RKO (cell line): ENCODE data around the gene FBN2.

Experiments
- DNase-seq: peaks from one replicate; pipeline ENCODE4 v3.0.0-alpha.2; 2016; ENCODE audit warnings: low spot score

The FBN2 gene

DNA sequence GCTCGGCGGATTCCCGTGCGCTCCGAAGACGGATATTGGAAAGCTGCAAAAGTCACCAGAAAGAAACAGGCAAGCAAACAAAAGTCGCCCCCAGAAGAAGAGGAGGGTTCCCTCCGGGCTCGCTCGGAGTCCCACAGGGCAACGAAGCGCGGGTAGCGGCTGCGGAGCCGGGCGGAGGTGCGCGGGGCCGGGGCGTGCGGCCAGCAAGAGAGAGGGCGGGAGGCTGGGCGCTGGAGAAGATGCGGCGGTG, at the start of gene FBN2:
FBN2 (minus strand) TSS at position 246 of the 250 bp plus-strand sequence. CDS start 642 bp downstream, outside the sequence.
- DNase-seq: no peak

DNA sequence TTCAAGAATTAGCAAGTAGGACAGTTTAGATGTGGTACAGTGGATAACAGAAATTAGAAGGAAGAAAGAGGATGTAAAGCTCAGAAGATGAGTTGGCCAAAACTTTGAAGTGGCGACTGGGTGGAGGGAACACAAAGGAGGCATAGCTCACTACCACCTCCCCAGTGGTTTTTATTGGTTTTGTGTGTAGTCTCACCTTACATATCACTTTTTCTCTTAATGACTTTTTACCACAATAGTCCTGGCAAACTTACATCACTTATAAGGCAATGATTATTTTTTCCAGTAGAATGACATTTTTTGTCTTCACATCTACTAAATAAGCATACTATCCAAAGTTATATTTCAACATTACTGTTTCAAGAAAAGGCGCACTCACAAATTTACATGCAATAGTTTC, 49.2 kb upstream of the FBN2 start:
- DNase-seq: no peak

DNA sequence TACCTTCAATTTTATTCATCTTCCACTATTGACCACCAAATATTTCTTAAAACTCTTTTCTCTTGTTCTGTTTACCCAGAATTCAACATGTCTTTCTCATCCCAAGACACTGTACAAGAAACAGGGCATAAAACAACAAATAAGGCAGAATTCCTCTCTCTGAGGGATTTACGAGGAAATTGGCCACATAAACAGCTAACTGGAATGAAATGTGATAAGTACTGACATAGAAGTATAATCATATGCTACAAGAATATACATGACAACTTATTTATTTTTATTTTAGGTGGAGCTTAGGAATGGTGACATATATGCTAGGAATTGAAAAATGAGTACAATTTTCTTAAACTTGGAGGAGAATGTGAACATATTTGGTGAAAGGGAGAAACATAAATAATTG, 48.8 kb upstream of the FBN2 start:
- no peak for DNase-seq

DNA sequence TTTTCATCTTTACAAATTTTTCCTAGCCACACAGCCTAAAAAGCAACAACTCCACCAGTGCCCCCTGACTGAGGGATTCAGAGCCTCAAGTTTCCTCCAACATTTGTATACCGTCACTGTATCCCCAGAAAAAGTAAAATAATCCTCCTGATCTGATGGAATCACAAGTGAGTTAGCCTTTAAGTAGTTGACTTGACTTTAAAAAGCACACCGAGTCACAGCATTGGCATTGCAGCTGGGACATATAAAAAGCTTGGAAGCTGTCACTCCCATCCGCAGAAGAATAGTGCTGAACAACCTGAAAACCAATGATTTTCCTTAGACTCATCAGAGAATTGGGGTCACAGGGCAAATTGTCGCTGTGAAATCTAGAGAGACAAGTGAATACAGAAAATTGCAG, 41.6 kb upstream of the FBN2 start:
- DNase-seq: no peak

DNA sequence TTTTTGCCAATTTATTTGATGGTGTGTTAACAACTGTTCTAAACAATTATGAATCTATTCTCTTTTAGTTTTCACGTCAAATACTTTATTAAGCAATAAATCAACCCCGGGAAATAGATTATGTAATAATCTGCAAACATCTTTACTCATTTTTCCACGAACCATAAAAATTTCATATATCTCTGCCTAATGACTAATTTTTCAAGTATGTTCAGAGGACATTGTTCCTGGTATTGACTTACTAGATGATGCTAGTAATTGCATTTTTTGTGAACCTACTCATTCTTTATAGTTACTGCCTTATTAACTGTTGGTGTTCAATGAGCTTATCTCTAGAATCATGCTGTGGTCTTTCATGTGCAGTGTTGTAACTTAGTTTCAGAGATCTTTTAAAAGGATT, 41.0 kb upstream of the FBN2 start:
- DNase-seq: peak; percentile 22

DNA sequence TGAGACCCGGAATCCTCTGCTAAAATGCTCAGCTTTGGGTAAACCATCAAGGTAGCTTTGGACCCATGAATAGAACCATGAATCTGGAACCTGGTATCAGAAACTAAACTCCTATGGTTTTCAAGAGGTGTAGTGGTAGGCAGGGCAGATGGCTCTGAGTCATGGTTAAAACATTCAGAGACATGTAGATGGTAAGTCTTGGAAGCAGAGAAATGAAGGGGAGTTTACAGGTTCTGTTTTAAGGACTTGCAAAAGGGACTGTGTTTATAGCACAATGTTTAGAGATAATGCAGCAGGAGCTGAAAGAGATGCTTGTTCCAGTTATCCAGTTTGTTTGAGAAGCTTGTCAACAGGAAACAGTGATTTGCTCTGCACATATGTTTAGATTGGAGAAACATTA, 36.0 kb upstream of the FBN2 start:
- no peak for DNase-seq

DNA sequence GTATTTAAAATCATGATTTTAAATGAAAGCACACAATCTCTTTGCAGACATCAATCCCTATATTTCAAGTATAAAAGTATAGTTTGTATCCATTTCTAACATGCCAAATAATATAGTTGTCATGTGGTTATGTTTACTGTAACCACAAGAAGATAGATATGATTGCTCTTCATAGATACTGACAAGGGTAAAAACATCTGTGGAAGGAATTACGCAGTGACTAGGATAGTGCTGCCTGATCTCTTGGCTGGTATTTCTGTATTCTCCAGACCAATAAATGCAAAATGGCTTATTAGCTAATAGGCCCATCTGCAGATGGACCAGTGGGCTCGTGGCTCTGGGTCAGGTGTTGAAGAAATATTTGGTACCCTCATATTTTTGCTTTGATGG, 34.9 kb upstream of the FBN2 start:
- no peak for DNase-seq

DNA sequence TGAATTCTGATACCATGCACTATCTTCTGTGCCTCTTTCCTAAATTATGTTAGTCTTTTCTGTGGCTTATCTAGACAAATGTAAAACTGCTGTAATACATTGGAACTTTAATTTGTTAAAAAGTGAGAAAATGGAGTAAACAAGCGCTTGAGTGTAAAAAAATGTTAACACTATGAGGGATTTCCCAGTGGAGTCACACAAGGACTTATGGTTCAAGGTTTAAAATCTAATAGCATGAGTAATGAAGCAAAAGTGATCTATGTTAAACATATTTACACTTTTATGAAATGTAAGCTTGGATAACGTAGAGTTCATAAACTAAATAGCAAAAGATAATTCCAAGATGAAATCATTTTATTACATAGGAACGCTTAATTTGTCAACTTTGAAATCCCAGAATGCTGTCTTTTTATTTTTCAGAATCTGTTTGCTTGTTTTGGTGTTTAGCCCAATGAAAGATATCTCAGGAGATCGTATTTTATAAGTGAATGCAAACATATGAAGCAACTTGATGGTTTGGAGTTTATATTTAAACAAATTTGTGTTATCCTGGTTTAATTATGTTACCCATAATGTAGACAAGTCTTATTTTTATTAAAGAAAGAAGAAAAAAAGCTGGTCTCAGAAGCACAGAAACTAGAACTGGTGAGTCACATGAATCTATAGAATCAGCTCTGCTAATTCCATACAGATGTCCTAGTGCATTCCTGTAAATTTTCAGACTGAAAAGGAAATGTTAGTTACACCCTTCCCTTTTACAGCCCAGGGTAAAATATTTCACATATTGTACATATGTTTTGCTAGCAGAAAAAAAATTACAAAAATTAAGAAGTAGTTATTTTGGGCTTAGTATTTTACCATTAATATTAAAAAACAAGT, 34.2 kb upstream of the FBN2 start:
- DNase-seq: no peak

DNA sequence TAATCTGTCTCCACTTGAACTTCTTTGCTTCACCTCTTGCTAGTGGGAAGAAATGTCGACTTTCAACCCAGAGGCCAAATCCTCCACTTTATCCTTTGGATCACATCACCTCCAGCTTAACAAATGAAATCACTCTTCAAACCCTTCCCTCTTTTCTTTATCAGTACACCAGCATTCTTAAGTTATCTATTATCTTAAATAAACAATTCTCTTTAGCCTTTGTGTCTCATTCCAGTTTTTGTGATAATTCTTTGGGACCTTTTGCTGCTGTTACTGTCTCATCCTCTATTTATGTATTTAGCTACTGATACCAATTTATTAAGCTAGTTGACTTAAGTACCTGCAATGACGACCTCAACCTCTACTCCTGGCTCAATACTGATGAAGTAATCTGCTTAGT, 28.1 kb upstream of the FBN2 start:
- DNase-seq: no peak

DNA sequence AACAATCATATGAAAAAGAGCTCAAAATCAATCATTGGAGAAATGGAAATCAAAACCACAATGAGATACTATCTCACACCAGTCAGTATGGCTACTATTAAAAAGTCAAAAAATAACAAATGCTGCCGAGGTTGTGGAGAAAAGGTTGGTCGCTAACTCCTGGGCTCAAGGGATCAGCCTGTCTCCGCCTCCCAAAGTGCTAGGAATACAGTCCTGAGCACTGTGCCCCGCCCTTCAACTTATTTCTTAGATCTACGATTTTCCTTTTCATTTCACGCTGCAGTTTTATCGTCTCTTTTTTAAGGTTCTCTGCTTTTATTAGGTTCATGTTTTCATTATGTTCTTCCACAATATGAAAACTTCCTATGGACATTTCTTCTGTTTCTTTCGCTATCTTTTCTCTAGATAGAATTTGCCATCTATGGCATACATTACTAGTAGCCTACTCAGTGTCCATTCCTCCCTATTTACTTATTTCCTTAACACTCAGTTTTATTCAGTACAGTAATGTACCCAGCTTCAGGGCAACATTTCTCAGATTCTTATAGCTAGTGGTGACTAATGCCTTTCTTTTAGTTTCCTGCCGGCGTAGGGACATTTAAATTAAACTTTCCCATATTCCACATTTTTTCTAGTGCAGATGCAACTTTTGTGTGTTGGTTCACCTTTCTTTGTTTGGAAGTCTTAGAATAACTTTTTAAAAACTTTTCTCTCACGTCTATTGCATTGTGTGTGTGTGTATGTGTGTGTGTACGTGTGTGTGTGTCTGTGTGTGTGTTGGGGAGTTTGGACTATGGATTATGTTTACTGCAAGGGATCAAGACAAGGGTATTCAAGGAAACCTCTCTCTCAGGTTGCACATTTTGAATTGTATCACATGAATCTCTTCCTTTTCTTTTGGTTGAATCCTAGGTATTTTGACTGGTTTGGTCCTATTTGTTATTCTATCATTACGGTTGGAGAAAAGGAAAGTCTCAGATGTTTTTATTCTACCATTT, 21.6 kb upstream of the FBN2 start:
- DNase-seq: no peak

DNA sequence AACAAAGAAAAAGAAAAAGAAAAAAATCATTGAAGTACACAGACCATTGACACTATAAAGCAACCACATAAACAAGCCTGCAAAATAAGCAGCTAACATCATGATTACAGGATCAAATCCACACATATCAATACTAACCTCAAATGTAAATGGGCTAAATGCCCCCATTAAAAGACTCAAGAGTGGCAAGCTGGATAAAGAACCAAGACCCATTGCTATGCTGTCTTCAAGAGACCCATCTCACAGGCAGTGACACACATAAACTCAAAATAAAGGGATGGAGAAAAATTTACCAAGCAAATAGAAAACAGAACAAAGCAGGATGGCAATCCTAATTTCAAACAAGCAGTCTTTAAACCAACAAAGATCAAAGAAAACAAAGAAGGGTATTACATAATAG, 15.7 kb upstream of the FBN2 start:
- no peak for DNase-seq

DNA sequence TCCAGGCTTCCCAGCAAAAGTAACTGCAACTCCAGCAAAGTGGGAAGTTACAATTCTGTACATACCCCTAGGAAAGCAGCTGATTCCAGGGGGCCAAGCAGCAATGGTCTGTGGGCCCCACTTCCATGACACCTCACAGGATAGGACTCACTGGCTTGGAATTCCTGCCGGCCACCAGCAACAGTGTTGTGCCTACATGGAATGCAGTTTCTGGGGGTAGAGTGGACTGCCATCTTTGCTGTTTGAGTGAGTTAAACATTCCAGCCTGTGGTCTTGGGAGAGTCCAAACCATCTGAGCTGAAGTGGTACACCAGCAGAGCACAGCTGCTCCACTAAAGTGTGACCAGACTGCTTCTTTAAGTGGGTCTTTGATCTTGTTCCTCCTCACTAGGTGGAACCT, 13.4 kb upstream of the FBN2 start:
- no peak for DNase-seq

DNA sequence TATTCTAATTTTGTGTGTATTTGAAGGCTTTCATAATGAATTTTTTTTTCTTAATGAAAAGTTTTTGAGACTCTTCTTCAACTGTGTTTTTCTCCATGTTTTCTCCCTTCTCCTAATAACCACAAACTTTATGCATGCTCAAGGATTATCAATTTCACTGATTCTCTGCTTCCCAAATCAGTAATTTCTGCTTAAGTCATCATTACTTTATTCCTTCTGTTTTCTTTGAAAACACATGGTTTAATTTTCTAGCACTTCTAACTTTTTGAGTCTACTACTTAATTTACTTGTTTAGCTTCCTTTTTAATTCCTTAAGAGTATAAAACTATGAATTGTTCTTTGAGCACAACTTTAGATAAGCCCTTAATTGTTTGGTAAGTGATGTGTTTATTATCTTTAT, 11.5 kb upstream of the FBN2 start:
- no peak for DNase-seq

DNA sequence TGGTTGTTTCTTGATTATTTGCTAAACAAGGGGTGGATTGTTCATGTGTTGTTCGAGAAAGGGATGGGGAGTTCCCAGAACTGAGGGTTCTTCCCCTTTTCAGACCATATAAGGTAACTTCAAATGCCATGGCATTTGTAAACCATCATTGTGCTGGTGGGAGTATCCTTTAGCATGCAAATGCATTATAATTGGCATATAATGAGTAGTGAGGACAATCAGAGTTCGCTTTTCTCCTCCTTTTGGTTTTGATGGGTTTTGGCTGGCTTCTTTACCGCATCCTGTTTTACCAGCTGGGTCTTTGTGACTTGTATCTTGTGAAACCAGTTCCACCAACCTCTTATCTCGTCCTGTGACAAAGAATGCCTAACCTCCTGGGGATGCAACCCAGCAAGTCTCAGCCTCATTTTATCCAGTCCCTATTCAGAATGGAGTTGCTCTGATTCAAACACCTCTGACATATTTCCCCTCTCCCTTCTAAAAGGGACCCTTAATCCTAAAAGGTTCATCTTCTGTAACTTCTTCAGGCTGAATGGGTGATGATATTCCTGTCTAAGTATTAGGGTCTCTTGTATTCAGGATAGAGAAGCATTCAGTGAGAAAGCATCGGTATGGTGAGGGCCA, 8.7 kb upstream of the FBN2 start:
- no peak for DNase-seq

DNA sequence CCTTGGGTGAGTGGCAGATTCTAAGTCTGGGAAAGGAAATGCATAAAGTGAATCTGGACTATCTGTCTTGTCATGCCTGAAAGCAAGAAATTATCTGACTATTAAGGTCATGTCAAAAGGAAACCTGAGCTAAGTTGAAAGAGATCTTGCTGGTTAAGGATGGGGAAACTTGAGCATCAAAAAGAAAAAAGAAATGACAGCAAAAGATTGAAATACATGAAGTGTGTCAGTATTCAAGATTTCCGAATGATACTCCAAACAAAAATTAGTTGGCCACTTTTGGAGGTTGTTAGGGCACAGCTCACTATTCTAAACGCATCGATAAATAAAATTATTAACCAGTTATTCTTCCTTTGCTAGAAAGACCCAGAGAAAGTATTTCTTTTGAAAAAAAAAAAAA, 3.3 kb upstream of the FBN2 start:
- DNase-seq: no peak

DNA sequence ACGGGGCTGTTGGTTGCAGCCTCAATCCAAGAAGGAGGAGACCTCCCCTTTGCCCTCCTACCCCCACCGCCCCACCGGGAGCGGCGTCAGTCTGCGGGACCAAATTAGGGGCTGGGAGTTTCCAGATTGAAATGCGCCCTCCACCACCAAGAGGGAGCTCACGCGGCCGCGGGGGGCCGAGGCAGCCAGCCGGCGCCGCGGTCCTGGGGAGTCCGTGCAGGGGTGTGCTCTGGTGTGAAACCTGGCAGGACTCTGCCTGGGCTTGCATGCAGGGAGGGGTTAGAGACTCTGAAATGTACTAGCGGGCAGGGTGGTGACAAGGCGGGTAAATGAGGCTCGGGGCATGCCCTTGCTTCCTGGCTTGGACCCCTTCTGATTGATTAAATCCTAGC, 989 bp upstream of the FBN2 start:
- no peak for DNase-seq

DNA sequence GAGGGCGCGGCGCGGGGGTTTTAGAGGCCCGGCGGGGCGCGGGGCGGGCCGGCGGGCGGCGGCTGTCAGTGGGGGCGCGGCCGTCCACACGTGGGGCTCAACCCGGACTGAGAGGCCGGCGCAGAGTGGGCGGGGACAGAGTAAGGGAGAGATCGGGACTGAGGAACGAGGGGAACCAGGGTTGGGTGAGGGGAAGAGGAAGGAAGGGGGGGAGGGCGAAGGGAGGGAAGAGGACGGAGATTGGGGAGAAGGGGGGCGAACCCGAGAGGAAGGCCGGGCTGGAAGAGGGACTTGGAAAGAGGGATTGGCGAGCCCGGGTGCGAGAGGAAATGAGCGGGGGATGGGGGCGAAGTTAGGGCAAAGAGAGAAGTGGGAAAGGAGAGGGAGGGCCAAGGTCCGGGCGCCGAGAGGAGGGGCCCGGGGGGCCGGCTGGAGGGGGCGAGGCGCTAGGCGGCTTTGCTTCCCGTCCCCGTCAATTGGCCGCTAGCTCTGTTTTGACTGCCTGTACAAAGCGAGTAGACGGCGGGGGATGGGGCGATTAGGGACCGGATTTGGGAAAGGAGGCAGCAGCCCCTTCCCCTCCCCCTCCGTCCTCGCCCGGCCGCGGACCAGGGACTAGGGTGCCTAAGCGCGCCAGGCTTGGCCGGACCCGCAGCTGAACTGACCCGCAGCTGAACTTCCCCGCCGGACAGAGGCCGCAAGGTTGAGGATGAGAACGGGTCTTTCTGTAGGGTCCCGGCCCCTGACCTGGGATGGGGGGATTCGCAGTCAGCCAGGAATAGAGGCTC, 399 bp upstream of the FBN2 start:
- DNase-seq: no peak

DNA sequence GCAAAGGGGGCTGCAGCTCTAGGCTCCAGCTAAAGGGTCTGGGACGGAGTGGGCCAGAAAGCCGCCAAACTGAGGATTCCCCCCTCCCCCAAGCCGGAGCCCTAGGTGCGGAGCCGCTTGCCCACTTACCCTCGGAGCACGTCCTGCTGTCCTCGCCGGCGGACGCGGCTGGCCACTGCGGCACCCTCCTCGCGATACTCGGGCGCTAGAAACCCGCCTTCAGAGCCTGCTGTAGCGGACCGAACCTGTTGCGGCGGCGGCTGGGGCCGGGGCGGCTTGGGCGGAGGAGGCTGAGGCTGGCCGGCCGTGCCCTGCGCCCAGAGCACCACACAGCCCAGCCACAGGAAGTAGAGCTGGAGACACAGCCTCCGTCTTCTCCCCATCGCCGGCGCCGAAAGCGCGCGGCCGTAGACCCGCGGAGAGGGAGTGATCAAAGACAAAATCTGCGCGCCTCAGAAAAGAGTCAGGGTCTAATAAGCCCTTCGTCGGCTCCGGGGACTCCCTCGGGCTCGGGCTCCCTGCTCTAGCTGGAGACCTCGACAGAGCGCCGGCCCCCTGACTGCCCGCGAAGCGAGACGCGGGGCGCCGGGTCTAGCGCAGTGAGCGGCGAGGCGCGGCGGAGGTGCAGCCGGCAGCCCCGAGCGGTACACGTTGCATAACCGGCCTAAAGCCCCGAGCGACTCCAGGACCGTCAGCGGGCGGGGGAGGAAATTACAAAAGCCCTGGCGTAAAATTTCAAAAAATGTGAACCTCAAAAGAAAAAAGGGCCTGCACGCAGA, 635 bp downstream of the FBN2 start:
- DNase-seq: no peak

DNA sequence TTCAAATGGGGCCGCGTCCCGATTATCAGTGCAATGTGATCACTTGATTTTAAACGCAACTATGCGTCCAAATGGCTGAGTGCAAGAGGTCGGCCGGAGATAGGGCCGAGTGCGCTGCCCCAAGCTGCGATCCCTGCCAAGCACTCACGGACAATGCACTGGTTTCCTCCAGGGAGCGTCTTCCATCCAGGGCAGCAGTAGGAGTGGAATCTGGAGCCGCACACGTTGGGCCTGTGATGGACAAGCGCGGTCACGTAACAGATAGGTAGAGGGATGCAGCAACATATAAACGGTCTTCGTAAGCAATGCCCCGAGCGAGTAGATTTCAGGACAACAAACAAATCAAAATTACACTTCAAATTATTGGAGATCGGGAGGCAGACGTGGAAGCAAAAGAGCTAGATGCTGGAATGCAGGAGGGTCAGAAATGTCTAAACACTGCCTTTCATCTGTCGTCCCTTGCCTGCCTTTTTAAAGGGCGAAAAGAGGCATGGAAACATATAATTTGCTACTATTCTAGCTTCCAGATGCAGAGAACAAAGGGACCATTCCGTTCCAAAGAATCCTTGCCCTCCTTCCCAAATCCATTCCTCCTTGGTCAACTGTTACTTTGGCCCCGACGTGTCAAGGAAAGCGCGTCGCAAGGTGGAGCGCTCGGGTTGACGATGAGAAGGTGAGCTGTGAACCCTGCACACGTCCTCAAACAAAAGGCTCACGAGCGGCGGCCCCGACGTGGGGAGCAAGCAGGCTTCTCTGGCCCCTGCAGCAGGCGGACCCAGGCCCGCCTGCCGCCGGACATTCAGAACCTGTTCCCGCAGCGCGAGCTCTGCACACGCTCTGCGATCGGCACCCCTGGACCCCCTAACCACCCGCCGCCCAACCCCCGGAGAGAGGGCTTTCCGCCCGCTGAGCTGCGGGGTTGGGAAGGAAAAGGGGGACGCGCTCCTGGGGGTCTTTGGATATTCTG, 1.5 kb downstream of the FBN2 start:
- DNase-seq: no peak

DNA sequence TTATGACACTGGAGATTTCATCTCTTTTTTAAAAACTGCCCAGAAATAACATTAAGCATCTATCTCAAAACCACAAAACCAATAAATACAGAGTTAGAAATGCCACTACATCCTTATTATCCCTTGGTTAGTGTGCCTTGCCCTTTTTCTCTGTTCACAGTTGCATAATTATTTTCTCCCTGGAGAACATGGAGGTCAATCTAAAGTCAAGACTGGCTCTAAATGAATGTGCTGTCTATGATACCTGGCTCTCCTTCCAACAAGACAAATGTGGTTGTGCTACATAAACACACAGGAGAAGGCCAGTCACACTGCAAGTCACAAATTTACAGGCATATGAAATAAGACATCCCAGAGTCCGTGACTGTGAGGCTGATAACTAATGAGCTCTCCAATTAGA, 2.8 kb downstream of the FBN2 start:
- DNase-seq: no peak
